ENCODE data around the gene KRT83.
"Not testable (repeated sequence)": the region's sequence is repeated elsewhere in the genome, so short reads cannot be mapped to it uniquely, and the experiment has no call there.

The KRT83 gene

GRCh38 chr12:52291267-52291935, 29.8 kb downstream of the KRT83 start, which contains the start of gene KRT81:
Gene KRT81 (minus strand): TSS chr12:52291534. CDS start chr12:52291465, 69 bp downstream.
- Histone ChIP-seq H3K27ac (replicated peaks) (no peak within 1 kb of the TSS), H3K27me3 (ENCODE audit: insufficient read depth, poor library complexity, severe bottlenecking) (no peaks in the 10 kb centered on the region), H3K4me3 (replicated peaks; ENCODE audit: insufficient read depth, low read length) (no peak within 1 kb of the TSS)
- TF ChIP-seq, protein P1, sequence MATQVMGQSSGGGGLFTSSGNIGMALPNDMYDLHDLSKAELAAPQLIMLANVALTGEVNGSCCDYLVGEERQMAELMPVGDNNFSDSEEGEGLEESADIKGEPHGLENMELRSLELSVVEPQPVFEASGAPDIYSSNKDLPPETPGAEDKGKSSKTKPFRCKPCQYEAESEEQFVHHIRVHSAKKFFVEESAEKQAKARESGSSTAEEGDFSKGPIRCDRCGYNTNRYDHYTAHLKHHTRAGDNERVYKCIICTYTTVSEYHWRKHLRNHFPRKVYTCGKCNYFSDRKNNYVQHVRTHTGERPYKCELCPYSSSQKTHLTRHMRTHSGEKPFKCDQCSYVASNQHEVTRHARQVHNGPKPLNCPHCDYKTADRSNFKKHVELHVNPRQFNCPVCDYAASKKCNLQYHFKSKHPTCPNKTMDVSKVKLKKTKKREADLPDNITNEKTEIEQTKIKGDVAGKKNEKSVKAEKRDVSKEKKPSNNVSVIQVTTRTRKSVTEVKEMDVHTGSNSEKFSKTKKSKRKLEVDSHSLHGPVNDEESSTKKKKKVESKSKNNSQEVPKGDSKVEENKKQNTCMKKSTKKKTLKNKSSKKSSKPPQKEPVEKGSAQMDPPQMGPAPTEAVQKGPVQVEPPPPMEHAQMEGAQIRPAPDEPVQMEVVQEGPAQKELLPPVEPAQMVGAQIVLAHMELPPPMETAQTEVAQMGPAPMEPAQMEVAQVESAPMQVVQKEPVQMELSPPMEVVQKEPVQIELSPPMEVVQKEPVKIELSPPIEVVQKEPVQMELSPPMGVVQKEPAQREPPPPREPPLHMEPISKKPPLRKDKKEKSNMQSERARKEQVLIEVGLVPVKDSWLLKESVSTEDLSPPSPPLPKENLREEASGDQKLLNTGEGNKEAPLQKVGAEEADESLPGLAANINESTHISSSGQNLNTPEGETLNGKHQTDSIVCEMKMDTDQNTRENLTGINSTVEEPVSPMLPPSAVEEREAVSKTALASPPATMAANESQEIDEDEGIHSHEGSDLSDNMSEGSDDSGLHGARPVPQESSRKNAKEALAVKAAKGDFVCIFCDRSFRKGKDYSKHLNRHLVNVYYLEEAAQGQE (IDR thresholded peaks at IDR 0.05; ENCODE audit: insufficient replicate concordance, low read depth): no peak
- no peak for TF ChIP-seq GABPA (IDR thresholded peaks at IDR 0.05; ENCODE audit: low read depth)
- no peak for TF ChIP-seq SPI1 (IDR thresholded peaks at IDR 0.05; ENCODE audit: borderline replicate concordance, low read depth)
- TF ChIP-seq POLR2AphosphoS5 (IDR thresholded peaks at IDR 0.05; ENCODE audit: low read depth): no peak
- TF ChIP-seq, protein P2, sequence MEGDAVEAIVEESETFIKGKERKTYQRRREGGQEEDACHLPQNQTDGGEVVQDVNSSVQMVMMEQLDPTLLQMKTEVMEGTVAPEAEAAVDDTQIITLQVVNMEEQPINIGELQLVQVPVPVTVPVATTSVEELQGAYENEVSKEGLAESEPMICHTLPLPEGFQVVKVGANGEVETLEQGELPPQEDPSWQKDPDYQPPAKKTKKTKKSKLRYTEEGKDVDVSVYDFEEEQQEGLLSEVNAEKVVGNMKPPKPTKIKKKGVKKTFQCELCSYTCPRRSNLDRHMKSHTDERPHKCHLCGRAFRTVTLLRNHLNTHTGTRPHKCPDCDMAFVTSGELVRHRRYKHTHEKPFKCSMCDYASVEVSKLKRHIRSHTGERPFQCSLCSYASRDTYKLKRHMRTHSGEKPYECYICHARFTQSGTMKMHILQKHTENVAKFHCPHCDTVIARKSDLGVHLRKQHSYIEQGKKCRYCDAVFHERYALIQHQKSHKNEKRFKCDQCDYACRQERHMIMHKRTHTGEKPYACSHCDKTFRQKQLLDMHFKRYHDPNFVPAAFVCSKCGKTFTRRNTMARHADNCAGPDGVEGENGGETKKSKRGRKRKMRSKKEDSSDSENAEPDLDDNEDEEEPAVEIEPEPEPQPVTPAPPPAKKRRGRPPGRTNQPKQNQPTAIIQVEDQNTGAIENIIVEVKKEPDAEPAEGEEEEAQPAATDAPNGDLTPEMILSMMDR (IDR thresholded peaks at IDR 0.05; ENCODE audit: insufficient read depth, low read length): no peak
- DNase-seq (ENCODE audit: low read depth in 1 of 2, low spot score in 1 of 2): no peak

DNA sequence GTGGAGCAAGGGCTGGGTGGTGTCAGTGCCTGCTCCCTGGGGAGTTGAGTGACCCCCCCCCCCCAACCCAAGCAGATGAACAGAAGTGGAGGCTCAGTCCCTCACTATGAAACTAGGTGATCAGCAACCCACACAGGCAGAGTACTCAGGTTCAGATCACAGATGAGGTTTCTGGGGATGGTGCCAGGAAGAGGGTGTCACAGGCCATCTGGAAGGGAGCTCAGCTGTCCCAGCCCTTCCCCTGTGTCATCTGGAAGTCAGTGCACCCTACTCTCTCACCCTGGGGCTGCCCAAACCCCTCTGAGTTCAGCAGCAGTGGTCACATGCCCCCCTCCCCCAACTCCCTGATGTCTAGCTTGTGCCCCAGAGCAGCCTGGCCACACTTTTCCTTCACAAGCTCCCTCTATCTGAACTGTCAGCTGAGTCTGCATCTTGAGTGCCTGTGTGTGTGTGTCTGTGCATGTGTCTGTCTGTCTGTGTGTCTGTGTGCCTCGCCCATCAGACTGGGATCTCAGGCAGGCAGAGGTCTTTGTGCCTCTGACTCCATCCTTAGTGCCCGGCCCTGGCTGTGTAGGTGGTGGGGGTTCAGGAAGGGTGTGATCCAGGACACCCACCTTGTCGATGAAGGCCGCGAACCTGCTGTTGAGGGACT, 30.6 kb downstream of the KRT83 start:
- H3K4me3 ChIP-seq (replicated peaks; ENCODE audit: insufficient read depth, low read length); H3K27me3 ChIP-seq (ENCODE audit: insufficient read depth, poor library complexity, severe bottlenecking); DNase-seq (ENCODE audit: low read depth in 1 of 2, low spot score in 1 of 2); H3K27ac ChIP-seq (replicated peaks): not testable (repeated sequence)

DNA sequence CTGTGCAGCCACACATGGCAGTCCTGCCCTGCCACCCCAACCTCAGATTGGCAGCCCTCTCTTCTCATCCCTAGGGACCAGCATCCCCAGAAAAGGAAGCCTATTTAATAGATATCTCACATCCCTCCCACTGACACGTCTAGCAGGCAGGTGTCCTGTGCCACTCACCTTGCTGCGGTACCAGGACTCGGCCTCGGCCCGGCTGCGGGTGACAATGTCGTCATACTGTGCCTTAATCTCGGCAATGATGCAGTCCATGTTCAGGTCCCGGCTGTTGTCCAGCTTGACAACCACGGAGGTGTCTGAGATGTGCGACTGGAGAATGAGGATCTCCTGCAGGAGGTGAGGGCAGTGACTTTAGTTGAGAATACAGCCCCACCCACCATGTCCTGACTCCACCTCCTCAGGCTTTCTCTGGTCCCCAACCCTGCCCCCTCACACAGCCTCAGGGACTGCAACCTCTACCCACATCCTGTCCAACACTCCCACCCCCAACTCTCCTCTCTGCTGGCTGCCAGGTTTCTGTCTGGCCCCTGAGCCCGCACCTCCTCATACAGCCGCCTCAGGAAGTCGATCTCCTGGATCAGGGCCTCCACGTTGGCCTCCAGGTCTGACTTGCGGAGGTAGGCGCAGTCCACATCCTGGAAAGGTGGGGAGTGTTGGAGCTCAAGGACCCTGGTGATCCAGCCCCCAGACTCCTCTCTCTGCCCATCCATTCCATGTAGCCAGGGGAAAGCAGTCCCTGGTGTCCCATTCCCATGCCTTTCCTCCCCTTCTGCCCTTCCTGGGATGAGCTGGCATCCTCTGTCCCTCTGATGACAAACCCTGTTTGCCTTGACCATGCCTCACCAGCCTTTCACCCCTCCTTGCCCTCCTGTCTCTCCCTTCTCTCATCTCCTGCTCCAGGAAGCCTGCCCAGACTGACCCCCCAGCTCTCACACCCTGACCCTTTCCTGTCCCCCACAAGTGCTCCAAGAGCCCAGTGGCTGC, 33.1 kb downstream of the KRT83 start:
- H3K4me3 ChIP-seq (replicated peaks; ENCODE audit: insufficient read depth, low read length); H3K27me3 ChIP-seq (ENCODE audit: insufficient read depth, poor library complexity, severe bottlenecking); DNase-seq (ENCODE audit: low read depth in 1 of 2, low spot score in 1 of 2); H3K27ac ChIP-seq (replicated peaks): not testable (repeated sequence)

- not testable (repeated sequence) for H3K27ac ChIP-seq (replicated peaks); DNase-seq (ENCODE audit: low read depth in 1 of 2, low spot score in 1 of 2); H3K4me3 ChIP-seq (replicated peaks; ENCODE audit: insufficient read depth, low read length); H3K27me3 ChIP-seq (ENCODE audit: insufficient read depth, poor library complexity, severe bottlenecking)
Observed at GRCh38 chr12:52286857-52287785, 34.1 kb downstream of the KRT83 start.

GRCh38 chr12:52285851-52286530, 35.2 kb downstream of the KRT83 start:
- Histone ChIP-seq H3K27me3 (ENCODE audit: insufficient read depth, poor library complexity, severe bottlenecking) (no peaks in the 10 kb centered on the region), H3K27ac (replicated peaks) (no peak overlapping the region), H3K4me3 (replicated peaks; ENCODE audit: insufficient read depth, low read length) (no peak overlapping the region)
- no peak for DNase-seq (ENCODE audit: low read depth in 1 of 2, low spot score in 1 of 2)
- TF ChIP-seq POLR2AphosphoS5 (IDR thresholded peaks at IDR 0.05; ENCODE audit: low read depth) (no peak), GABPA (IDR thresholded peaks at IDR 0.05; ENCODE audit: low read depth) (no peak)
